ENCODE results near the gene FANCD2. TPM values are rescaled to one million over a fixed set of nuclear protein-coding genes. Genes with fewer than 3 reads are reported as not detected.
"Not testable (repeated sequence)": the region's sequence is repeated elsewhere in the genome, so short reads cannot be mapped to it uniquely, and the experiment has no call there.

The FANCD2 gene
- polyA plus RNA-seq, 1 donor from 2014 or later, result 3.3 TPM

- H3K4me3 ChIP-seq (ENCODE audit: low read length), result no peak overlapping the region
- H4K20me1 ChIP-seq (ENCODE audit: insufficient read depth), result no peaks in the 10 kb centered on the region
- H2AFZ ChIP-seq (ENCODE audit: low read depth, low read length), result no peak overlapping the region
- no peak overlapping the region for H3K27ac ChIP-seq (ENCODE audit: low read length)
- no peaks in the 10 kb centered on the region for H3K36me3 ChIP-seq (ENCODE audit: insufficient read depth, low read length)
- H3K9me2 ChIP-seq (ENCODE audit: insufficient read depth, low read length), result no peaks in the 10 kb centered on the region
- H3K9me3 ChIP-seq (ENCODE audit: low read length), result no peaks in the 10 kb centered on the region
- H3K79me2 ChIP-seq (replicated peaks; ENCODE audit: insufficient read depth, low read length), result peaks cover 50% of the 10 kb centered on the region
- no peak overlapping the region for H3K9ac ChIP-seq (ENCODE audit: low read length)
- no peaks in the 10 kb centered on the region for H3K27me3 ChIP-seq (ENCODE audit: insufficient read depth, low read depth, low read length)
- no peak overlapping the region for H3K4me2 ChIP-seq (ENCODE audit: low read length)
- TF ChIP-seq REST (IDR thresholded peaks at IDR 0.05; ENCODE audit: borderline replicate concordance) (no peak), MXI1 (conservative IDR thresholded peaks at IDR 0.05; ENCODE audit: poor library complexity, severe bottlenecking) (no peak), SMC3 (conservative IDR thresholded peaks at IDR 0.05; ENCODE audit: poor library complexity) (no peak), RAD21 (conservative IDR thresholded peaks at IDR 0.05) (no peak), TAF1 (IDR thresholded peaks at IDR 0.05; ENCODE audit: low read depth) (no peak), POLR2AphosphoS5 (IDR thresholded peaks at IDR 0.05) (no peak), EZH2 (IDR thresholded peaks at IDR 0.05; ENCODE audit: borderline replicate concordance, insufficient read depth, low read length, poor library complexity, severe bottlenecking) (no peak), EP300 (conservative IDR thresholded peaks at IDR 0.05; ENCODE audit: poor library complexity, severe bottlenecking) (no peak), CTCF (IDR thresholded peaks at IDR 0.05; ENCODE audit: poor library complexity, severe bottlenecking) (no peak)
- H3F3A ChIP-seq (ENCODE audit: insufficient read depth, low read length, poor library complexity, severe bottlenecking), result no peaks in the 10 kb centered on the region
These were observed 94.8 kb downstream of the FANCD2 start for GRCh38 chr3:10121064-10121463.

GRCh38 chr3:10122724-10123123 lies 96.5 kb downstream of the FANCD2 start:
- H4K20me1 ChIP-seq (ENCODE audit: insufficient read depth), result no peaks in the 10 kb centered on the region
- H3K9me3 ChIP-seq (ENCODE audit: low read length), result no peaks in the 10 kb centered on the region
- H2AFZ ChIP-seq (ENCODE audit: low read depth, low read length), result no peak overlapping the region
- no peaks in the 10 kb centered on the region for H3K36me3 ChIP-seq (ENCODE audit: insufficient read depth, low read length)
- no peaks in the 10 kb centered on the region for H3K9me2 ChIP-seq (ENCODE audit: insufficient read depth, low read length)
- no peak overlapping the region for H3K4me2 ChIP-seq (ENCODE audit: low read length)
- no peaks in the 10 kb centered on the region for H3F3A ChIP-seq (ENCODE audit: insufficient read depth, low read length, poor library complexity, severe bottlenecking)
- no peaks in the 10 kb centered on the region for H3K27me3 ChIP-seq (ENCODE audit: insufficient read depth, low read depth, low read length)
- TF ChIP-seq REST (IDR thresholded peaks at IDR 0.05; ENCODE audit: borderline replicate concordance), result no peak
- no peak overlapping the region for H3K4me3 ChIP-seq (ENCODE audit: low read length)
- H3K79me2 ChIP-seq (replicated peaks; ENCODE audit: insufficient read depth, low read length), result peaks cover 34% of the 10 kb centered on the region
- no peak overlapping the region for H3K9ac ChIP-seq (ENCODE audit: low read length)
- no peak overlapping the region for H3K27ac ChIP-seq (ENCODE audit: low read length)

- not testable (repeated sequence) for H3K27me3 ChIP-seq (ENCODE audit: insufficient read depth, low read depth, low read length); H3K4me3 ChIP-seq (ENCODE audit: low read length); H3K9ac ChIP-seq (ENCODE audit: low read length); H3K36me3 ChIP-seq (ENCODE audit: insufficient read depth, low read length); H3K4me2 ChIP-seq (ENCODE audit: low read length); H3K27ac ChIP-seq (ENCODE audit: low read length); H3K9me2 ChIP-seq (ENCODE audit: insufficient read depth, low read length); H3K9me3 ChIP-seq (ENCODE audit: low read length); H3K79me2 ChIP-seq (replicated peaks; ENCODE audit: insufficient read depth, low read length); H4K20me1 ChIP-seq (ENCODE audit: insufficient read depth); H2AFZ ChIP-seq (ENCODE audit: low read depth, low read length); H3F3A ChIP-seq (ENCODE audit: insufficient read depth, low read length, poor library complexity, severe bottlenecking)
These were observed 109.6 kb downstream of the FANCD2 start for GRCh38 chr3:10135872-10136271.
